Heart left ventricle (tissue), 16 donors: ENCODE measurements around the gene PRRX2. TPM values are rescaled to one million over a fixed set of nuclear protein-coding genes. Genes with fewer than 3 reads are reported as not detected.
A peak's percentile ranks its signal among the peaks of the same experiment; 100 is the strongest.

ENCODE experiments used
- ATAC-seq, 4 donors: fragments of 200-7000 bp; cut with Tn5 transposase; one replicate each; pipeline ENCODE4 v1.9.1; 2020 to 2022; ENCODE audit warnings: moderate library complexity in 4 of 4, mild to moderate bottlenecking in 3 of 4, moderate number of reproducible peaks in 1 of 4
- DNase-seq, 5 donors: peaks; one replicate each; pipeline ENCODE4 v3.0.0-alpha.2; 2020
- H3K27ac ChIP-seq, 12 donors: fragments of 200-600 bp; sonication (generic) in 4 of 12; one replicate each; pipeline versions ENCODE4 v1.5.0 to v1.8.0; 2016 to 2022; ENCODE audit warnings: mild to moderate bottlenecking in 2 of 12
- H3K27me3 ChIP-seq, 9 donors: fragments of 200-600 bp; sonication (generic) in 2 of 9; one replicate each; pipeline versions ENCODE4 v1.5.1 to v1.8.0; 2016 to 2022; ENCODE audit warnings: mild to moderate bottlenecking in 3 of 9
- H3K36me3 ChIP-seq, 9 donors: fragments of 200-600 bp; sonication (generic) in 2 of 9; one replicate each; pipeline versions ENCODE4 v1.5.0 to v1.8.0; 2018 to 2022; ENCODE audit warnings: mild to moderate bottlenecking in 2 of 9
- H3K4me1 ChIP-seq, 12 donors: fragments of 200-600 bp; sonication (generic) in 4 of 12; one replicate each; pipeline versions ENCODE4 v1.5.0 to v1.8.0; 2016 to 2022; ENCODE audit warnings: mild to moderate bottlenecking in 3 of 12
- H3K4me3 ChIP-seq, 12 donors: fragments of 200-600 bp; sonication (generic) in 4 of 12; one replicate each; pipeline versions ENCODE4 v1.5.0 to v1.8.0; 2017 to 2022; ENCODE audit warnings: mild to moderate bottlenecking in 9 of 12, moderate library complexity in 4 of 12
- H3K9me3 ChIP-seq, 12 donors: fragments of 200-600 bp; sonication (generic) in 4 of 12; one replicate each; pipeline versions ENCODE4 v1.5.0 to v1.8.0; 2016 to 2022; ENCODE audit warnings: mild to moderate bottlenecking in 1 of 12
- POLR2A ChIP-seq, 2 donors: fragments of 450-650 bp; IDR thresholded peaks; one replicate each; pipeline ENCODE4 v1.6.1; 2017; ENCODE audit warnings: antibody characterized with exemption in 2 of 2, mild to moderate bottlenecking in 2 of 2, moderate library complexity in 2 of 2
- whole genome bisulfite sequencing, 4 donors: extraction: QIAGEN DNeasy Blood & Tissue Kit in 2 of 4; methylation state at CpG; one replicate each; pipeline versions ENCODE4 v1.1.5 to v1.1.7; 2013 to 2018; 5-methylcytosine and 5-hydroxymethylcytosine counted together
- intact Hi-C, 10 donors: fragments of 100-400 bp; cut with DNase I; formaldehyde crosslinking; loops; one replicate each; pipeline versions ENCODE4 v1.11.1 to v1.14.2; 2022
- polyA plus RNA-seq, 2 donors: library from polyadenylated mRNA; stranded (reverse); fragments of 200-250 nt; gene quantifications; one replicate each; pipeline ENCODE4 v1.2.3, GENCODE V29; 2013
- total RNA-seq, 9 donors: library from RNA; depleted of rRNA in 2 of 9; stranded (reverse); fragments of >200 nt in 2 of 9; fragmentation: NEBNext Ultra II Directional in 3 of 9; extraction: Animal tissue kit (Norgen Biotek cat#: 25700) in 3 of 9; gene quantifications; one replicate each; pipeline versions ENCODE4 v1.1.0 to v1.2.4, GENCODE V29; 2016 to 2023
- TF ChIP-seq, protein P1 (sequence below), 12 donors: fragments of 200-600 bp; sonication (generic) in 4 of 12; IDR thresholded peaks; one replicate each; pipeline versions ENCODE4 v1.5.0 to v1.8.0; 2018 to 2022; ENCODE audit warnings: antibody characterized with exemption in 12 of 12, mild to moderate bottlenecking in 5 of 12
- donor health status: ischemic (EF 13 %, LVEDD 7.1; RV severe dilation, severe dysfunction).
- donor health status: healthy with polysubstance abuse.
- donor health status: DM: no; HTN: yes; CAD: no.
- donor health status: DM: no; HTN: no; CAD: no.
- donor health status: ischemic (EF 25% LVEDD 6.9; RV normal size, moderate dysfunction).
- donor health status: ischemic (EF 25% LVEDD 5.7; RV mildly dilated, moderate dysfunction).
- donor health status: healthy.
- donor health status: DM: yes; HTN: yes; CAD: no.
- donor health status: ischemic (EF 35%, LVEDD 5.7; RV mildly dilated, moderate dysfunction).
- donor health status: nonischemic (EF 11% LVEDD 7.7; RV severe dilation, severe dysfunction).
- donor health status: DM: yes; HTN: yes; CAD: no.
- donor health status: PGD.
- donor health status: ischemic (EF 29% LVEDD 5.4; RV normal size, mild dysfunction).
- donor health status: nonischemic (EF 23%, LVEDD 6.1; RV moderate dilation, normal function).

Gene PRRX2
- total and polyA plus RNA-seq, 11 donors = 0.22 to 1.5 (median 0.75) TPM; not detected in 1

- DNase-seq (no peak), ATAC-seq (peak in 1 of 4 donors; percentile 61)
- H3K9me3 ChIP-seq = no peaks in the 10 kb centered on the region
- intact Hi-C loops = no loop called here
- 56 to 63% (median 60%) methylated on average over 25 to 26 of the region's 26 CpGs for WGBS, 4 donors
- H3K36me3 ChIP-seq = no peaks in the 10 kb centered on the region
- TF ChIP-seq, protein P1, sequence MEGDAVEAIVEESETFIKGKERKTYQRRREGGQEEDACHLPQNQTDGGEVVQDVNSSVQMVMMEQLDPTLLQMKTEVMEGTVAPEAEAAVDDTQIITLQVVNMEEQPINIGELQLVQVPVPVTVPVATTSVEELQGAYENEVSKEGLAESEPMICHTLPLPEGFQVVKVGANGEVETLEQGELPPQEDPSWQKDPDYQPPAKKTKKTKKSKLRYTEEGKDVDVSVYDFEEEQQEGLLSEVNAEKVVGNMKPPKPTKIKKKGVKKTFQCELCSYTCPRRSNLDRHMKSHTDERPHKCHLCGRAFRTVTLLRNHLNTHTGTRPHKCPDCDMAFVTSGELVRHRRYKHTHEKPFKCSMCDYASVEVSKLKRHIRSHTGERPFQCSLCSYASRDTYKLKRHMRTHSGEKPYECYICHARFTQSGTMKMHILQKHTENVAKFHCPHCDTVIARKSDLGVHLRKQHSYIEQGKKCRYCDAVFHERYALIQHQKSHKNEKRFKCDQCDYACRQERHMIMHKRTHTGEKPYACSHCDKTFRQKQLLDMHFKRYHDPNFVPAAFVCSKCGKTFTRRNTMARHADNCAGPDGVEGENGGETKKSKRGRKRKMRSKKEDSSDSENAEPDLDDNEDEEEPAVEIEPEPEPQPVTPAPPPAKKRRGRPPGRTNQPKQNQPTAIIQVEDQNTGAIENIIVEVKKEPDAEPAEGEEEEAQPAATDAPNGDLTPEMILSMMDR (IDR thresholded peaks at IDR 0.05) = no peak
- no peak for TF ChIP-seq POLR2A (IDR thresholded peaks at IDR 0.05)
- H3K4me3 ChIP-seq = peak overlapping the region in 4 of 12 donors; percentile 0 to 28 (median 5)
- H3K27me3 ChIP-seq = peaks cover 0 to 12% (median 0%) of the 10 kb centered on the region in 9 donors
- peaks cover 0 to 21% (median 7%) of the 10 kb centered on the region in 12 donors for H3K4me1 ChIP-seq
- peak overlapping the region in 9 of 12 donors; percentile 22 to 77 (median 59) for H3K27ac ChIP-seq
These were observed 47.4 kb downstream of the PRRX2 start for GRCh38 chr9:129712634-129713401.

DNA sequence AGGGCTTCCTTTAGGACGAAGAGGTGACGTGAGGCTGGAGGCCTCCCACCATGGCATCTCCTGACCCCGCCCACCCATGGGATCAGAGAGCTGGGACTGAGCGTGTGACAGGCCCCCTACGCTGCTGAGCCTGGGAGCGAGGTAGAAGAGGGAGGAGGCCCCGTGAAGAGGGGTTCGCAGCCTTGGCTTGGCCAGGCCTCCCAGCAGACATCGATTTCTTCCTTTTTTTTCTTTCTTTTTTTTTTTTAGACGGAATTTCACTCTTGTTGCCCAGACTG, 47.9 kb downstream of the PRRX2 start:
- 93 to 95% (median 94%) methylated on average over 10 of the region's 10 CpGs for WGBS, 4 donors
- DNase-seq (no peak), ATAC-seq (no peak)
- Histone ChIP-seq H3K4me1 (peaks cover 0 to 21% (median 7%) of the 10 kb centered on the region in 12 donors), H3K27me3 (peaks cover 0 to 12% (median 0%) of the 10 kb centered on the region in 9 donors), H3K36me3 (no peaks in the 10 kb centered on the region), H3K4me3 (no peak overlapping the region), H3K27ac (peak overlapping the region in 2 of 12 donors; percentile 59 to 77), H3K9me3 (no peaks in the 10 kb centered on the region)
- intact Hi-C loops = no loop called here
- no peak for TF ChIP-seq POLR2A (IDR thresholded peaks at IDR 0.05)
- TF ChIP-seq, protein P1 (IDR thresholded peaks at IDR 0.05) = no peak

GRCh38 chr9:129714511-129715061, 49.1 kb downstream of the PRRX2 start:
- no peak for TF ChIP-seq POLR2A (IDR thresholded peaks at IDR 0.05)
- TF ChIP-seq, protein P1 (IDR thresholded peaks at IDR 0.05) = no peak
- Histone ChIP-seq H3K4me3 (no peak overlapping the region), H3K4me1 (peaks cover 0 to 21% (median 7%) of the 10 kb centered on the region in 12 donors), H3K9me3 (no peaks in the 10 kb centered on the region), H3K36me3 (no peaks in the 10 kb centered on the region), H3K27me3 (peaks cover 0 to 12% (median 0%) of the 10 kb centered on the region in 9 donors), H3K27ac (no peak overlapping the region)
- intact Hi-C loops = no loop called here
- ATAC-seq (no peak), DNase-seq (no peak)
- 73 to 83% (median 81%) methylated on average over 14 to 15 of the region's 15 CpGs for WGBS, 4 donors

- TF ChIP-seq POLR2A (IDR thresholded peaks at IDR 0.05) = no peak
- TF ChIP-seq, protein P1 (IDR thresholded peaks at IDR 0.05) = no peak
- Histone ChIP-seq H3K27me3 (peaks cover 0 to 12% (median 0%) of the 10 kb centered on the region in 9 donors), H3K36me3 (no peaks in the 10 kb centered on the region), H3K27ac (peak overlapping the region in 5 of 12 donors; percentile 56 to 81 (median 64)), H3K4me1 (peaks cover 0 to 21% (median 7%) of the 10 kb centered on the region in 12 donors), H3K4me3 (no peak overlapping the region), H3K9me3 (no peaks in the 10 kb centered on the region)
- ATAC-seq = peak in 2 of 4 donors; percentile 72 to 86
- DNase-seq = no peak
- intact Hi-C loops = no loop called here
- WGBS, 4 donors = 40 to 51% (median 46%) methylated on average over 5 of the region's 5 CpGs
These were observed 50.6 kb downstream of the PRRX2 start for GRCh38 chr9:129716091-129716490.
